DMS53 (cell line): ENCODE data around the gene IL22.

Experiments
- DNase-seq: peaks from one replicate; lab custom pipeline; 2025; lab: John Stamatoyannopoulos, UW

IL22 gene, protein sequence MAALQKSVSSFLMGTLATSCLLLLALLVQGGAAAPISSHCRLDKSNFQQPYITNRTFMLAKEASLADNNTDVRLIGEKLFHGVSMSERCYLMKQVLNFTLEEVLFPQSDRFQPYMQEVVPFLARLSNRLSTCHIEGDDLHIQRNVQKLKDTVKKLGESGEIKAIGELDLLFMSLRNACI

DNA sequence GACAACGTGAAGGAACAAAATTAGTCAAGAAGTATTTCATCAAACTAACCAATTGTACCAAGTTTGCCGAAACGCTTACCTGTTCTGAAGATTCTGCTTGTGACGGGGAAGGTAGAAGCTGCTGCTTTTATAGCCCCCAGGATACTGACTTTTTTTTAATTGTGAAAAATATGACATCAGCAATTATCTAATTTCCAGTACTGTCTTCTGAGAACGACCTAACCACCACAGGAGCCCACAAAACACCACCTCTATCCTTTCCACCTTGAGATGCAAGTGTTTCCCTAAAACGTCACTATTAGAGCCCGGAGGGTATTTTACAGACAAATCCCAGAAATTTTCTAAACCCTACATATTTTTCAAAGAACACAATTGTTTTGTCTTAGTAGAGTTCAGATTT lies at the start of gene IL22:
Gene IL22, minus strand, starts transcription at position 101 of the 400 bp plus-strand sequence. CDS start 156 bp downstream, outside the sequence.
- DNase-seq, result no peak

DNA sequence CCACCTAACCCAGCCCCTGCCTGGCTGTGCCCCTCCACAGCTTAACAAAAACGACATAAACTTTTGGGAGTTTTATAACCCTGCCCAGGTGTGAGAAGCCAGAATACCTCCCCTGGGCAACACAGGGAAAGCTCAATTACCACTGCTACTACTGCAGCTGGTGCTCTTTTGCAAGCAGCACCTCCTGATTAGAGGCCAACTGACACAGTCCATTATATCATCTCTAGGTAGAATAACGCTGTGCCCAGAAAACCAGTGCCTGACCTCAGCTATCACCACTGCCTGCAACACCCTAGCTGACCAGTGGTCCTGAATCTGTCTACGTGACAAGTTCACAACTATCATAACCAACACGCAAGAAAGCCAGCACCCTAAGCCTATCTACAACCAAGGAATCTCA lies 44.5 kb upstream of the IL22 start:
- DNase-seq, result no peak

- DNase-seq, result no peak
Observed at GRCh38 chr12:68294251-68294650, 40.8 kb upstream of the IL22 start.

DNA sequence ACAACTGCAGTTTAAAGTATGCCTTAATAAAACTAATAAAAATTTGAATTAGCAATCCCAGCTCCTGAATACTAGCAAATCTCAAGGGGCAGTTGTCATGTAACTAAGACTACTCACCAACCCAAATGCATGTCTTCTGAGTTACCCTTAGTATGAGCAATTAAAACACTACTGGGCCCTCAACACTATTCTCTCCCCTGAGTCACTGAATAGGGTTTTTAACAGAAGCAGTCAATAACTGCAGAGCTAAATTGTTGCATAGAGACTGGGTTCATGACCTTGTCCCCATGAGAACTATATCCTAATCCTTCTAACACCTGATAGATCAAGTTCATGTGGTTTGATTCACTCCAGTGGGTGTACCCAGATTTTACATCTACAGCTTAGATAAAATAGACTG lies 39.9 kb upstream of the IL22 start:
- DNase-seq, result no peak

- no peak for DNase-seq
Observed at GRCh38 chr12:68292151-68292943, 38.9 kb upstream of the IL22 start.

GRCh38 chr12:68291396-68292036 lies 38.1 kb upstream of the IL22 start:
- DNase-seq, result no peak

GRCh38 chr12:68290126-68290525 lies 36.7 kb upstream of the IL22 start:
- no peak for DNase-seq

DNA sequence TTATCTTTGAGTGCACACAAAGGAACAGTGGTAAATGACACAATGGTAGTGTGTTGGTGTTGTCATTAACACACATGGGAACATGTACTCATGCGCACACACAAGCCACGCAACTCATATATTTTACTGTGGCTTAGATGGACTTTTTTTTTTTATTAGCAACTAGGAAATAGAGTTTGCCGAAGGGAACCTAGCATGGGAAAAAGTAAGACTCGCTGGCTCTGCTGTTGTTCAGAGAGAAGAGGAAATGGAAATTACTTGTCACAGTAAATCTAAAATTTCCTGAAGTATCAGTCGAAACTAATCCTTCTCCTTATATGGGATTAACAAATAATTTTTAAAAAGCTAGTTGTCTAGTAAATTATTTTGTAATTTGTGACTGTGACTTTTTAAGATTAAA lies 33.7 kb upstream of the IL22 start:
- no peak for DNase-seq

GRCh38 chr12:68286396-68286795 lies 33.0 kb upstream of the IL22 start:
- DNase-seq, result no peak

DNA sequence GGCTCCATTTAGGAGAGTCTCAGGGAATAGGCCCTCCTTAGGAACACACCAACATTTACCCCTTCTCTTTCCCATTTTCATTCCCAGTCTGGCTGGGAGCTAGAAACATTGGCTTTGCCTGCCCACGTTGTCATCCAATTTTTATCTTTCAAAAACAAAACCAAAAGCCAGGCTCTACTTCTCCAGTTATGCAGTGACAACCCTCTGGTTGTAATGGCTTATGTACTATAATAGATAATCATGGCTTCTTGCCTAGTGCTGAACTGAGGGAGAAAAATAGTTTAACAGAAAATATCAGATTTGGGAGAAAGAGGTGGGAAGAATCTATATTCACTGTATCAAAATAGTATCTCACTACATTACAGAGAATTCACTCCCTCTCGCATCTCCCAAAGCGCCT lies 32.1 kb upstream of the IL22 start:
- DNase-seq, result no peak

GRCh38 chr12:68281322-68282077 lies 28.1 kb upstream of the IL22 start:
- DNase-seq, result no peak

DNA sequence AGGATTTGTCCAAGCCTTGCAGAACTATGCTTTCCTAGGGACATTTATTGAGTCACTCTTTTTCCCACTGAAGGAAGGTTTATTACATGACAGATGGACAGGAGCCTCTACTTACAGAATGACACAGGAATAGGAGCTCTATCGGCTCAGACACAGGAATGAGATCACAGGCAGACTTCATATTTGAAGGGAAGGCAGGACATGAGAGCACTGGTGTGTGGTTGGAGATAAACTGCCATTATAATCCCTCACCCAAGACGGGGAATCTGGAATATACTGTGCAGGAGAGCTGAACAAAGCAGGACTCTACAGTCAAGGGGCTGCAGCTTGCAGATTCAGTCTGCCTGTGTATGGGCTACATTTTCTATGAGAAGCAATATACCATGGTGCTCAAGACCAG lies 26.8 kb upstream of the IL22 start:
- DNase-seq, result no peak

GRCh38 chr12:68279227-68280054 lies 26.0 kb upstream of the IL22 start:
- DNase-seq, result no peak

- DNase-seq, result no peak
Observed at GRCh38 chr12:68276402-68276930, 23.1 kb upstream of the IL22 start.

- no peak for DNase-seq
Observed at GRCh38 chr12:68272732-68273131, 19.3 kb upstream of the IL22 start.

GRCh38 chr12:68271346-68271745 lies 17.9 kb upstream of the IL22 start:
- DNase-seq, result no peak

DNA sequence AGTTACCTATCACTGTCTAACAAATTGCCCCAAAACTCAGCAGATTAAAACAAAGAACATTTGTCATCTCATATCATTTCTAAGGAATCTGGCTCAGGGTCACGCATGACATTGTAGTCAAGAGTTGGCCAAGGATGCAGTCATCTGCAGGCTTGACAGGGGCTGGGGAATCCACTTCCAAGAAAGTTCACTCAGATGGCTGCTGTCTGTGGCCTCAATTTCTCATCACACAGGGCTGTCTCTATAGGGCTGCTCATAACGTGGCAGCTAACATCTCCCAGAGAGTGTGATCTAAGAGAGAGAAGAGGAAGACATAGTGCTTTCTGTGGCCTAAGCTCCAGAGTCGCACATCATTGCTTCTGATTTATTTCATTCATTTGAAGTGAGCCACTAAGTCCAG lies 17.0 kb upstream of the IL22 start:
- no peak for DNase-seq

DNA sequence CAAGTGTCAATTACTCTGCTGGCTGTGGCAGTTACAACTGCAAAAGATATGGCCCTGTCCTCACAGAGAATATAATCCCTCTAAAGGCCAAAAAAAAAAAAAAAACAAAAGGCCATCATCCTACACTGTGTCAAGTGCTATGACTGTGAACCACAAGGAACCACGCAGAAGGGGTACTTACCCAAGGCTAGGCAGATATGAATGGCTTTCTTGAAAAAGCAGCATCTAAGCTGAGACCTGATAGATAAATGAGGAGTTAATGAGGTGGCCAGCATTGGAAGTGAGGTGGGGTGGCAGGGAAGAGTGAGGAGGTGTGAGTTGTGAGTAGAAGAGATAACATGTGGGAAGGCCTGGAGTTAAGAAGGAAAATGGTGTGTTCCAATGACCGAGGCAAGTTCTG lies 16.4 kb upstream of the IL22 start:
- DNase-seq, result no peak

GRCh38 chr12:68268967-68269366 lies 15.6 kb upstream of the IL22 start:
- DNase-seq, result no peak

GRCh38 chr12:68267892-68268396 lies 14.5 kb upstream of the IL22 start:
- no peak for DNase-seq

DNA sequence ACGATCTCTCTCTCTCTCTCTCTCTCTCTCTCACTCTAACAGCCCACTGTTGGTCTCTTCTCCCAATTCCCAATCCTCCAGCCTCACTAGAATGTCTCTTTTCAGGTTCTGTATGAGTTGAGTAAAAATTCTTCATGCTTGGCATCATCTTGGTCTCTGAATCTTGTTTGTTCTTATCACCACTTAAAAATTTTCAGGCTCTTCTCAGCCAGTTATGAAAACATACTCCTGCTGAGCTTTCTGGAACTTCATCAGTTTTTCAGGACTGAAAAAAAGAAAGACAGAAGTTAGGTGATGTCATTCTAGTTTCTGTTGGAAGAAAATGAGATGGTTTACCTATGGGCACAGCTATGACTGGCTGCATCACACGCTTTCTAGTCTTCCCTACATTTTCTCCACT lies 11.5 kb upstream of the IL22 start:
- no peak for DNase-seq
